Fibroblast of lung (primary cell): ENCODE results near the gene PROB1.

Experiments
- EZH2 ChIP-seq: IDR thresholded peaks from 2 replicates; pipeline ENCODE4 v1.5.1; 2012; ENCODE audit warnings: low read length, control low read depth, mild to moderate bottlenecking; ENCODE audit errors: missing control alignments
- TF ChIP-seq, protein P1 (sequence below), 2 donors: IDR thresholded peaks in 1 of 2; conservative IDR thresholded peaks in 1 of 2; 1 replicate in 1 of 2; 2 replicates in 1 of 2; pipeline ENCODE4 v1.5.1; 2011 to 2012; ENCODE audit warnings: low read length in 2 of 2, control low read depth in 1 of 2, inconsistent platforms in 1 of 2, low read depth in 1 of 2, mild to moderate bottlenecking in 1 of 2

DNA sequence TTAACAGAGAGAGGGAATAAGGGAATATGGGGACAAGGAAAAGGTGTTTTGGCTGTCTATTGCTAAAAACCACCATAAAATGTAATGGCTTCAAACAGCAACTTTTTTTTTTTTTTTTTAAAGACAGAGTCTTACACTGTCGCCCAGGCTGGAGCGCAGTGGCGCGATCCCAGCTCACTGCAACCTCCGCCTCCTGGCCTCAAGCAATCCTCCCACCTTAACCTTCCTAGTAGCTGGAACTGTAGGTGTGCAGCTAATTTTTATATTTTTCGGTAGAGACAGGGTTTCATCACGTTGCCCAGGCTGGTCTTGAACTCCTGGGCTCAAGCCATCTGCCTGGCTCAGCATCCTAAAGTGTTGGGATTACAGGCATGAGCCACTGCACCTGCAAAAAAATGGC, 13.3 kb upstream of the PROB1 start:
- TF ChIP-seq, protein P1, sequence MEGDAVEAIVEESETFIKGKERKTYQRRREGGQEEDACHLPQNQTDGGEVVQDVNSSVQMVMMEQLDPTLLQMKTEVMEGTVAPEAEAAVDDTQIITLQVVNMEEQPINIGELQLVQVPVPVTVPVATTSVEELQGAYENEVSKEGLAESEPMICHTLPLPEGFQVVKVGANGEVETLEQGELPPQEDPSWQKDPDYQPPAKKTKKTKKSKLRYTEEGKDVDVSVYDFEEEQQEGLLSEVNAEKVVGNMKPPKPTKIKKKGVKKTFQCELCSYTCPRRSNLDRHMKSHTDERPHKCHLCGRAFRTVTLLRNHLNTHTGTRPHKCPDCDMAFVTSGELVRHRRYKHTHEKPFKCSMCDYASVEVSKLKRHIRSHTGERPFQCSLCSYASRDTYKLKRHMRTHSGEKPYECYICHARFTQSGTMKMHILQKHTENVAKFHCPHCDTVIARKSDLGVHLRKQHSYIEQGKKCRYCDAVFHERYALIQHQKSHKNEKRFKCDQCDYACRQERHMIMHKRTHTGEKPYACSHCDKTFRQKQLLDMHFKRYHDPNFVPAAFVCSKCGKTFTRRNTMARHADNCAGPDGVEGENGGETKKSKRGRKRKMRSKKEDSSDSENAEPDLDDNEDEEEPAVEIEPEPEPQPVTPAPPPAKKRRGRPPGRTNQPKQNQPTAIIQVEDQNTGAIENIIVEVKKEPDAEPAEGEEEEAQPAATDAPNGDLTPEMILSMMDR (conservative IDR thresholded peaks at IDR 0.05 in 1 of 2, IDR thresholded peaks at IDR 0.05 in 1 of 2; ENCODE audit: low read depth in 1 of 2, low read length in 2 of 2): no peak
- no peak for TF ChIP-seq EZH2
